Embryonic facial prominence (tissue), 1 donor: ENCODE results near the gene UBE2J2.
A peak's percentile ranks its signal among the peaks of the same experiment; 100 is the strongest.

Experiments
- DNase-seq: peaks from one replicate; pipeline ENCODE4 v3.0.0-alpha.2; 2016; ENCODE audit errors: extremely low spot score

The UBE2J2 gene

GRCh38 chr1:1309251-1310108, 35.8 kb upstream of the UBE2J2 start:
- DNase-seq: no peak

GRCh38 chr1:1308756-1309250, 35.1 kb upstream of the UBE2J2 start:
- no peak for DNase-seq

- DNase-seq: peak; percentile 70
Observed at GRCh38 chr1:1307923-1308755, 34.5 kb upstream of the UBE2J2 start, which contains the start of the genes ACAP3 and PUSL1. Gene ACAP3, minus strand, starts transcription at chr1:1307930. Its CDS starts 115 bp downstream, at chr1:1307815. Gene PUSL1, plus strand, starts transcription at chr1:1308597. Its CDS starts 47 bp downstream, at chr1:1308644.

- DNase-seq: no peak
Observed at GRCh38 chr1:1307261-1307922, 33.7 kb upstream of the UBE2J2 start.

- no peak for DNase-seq
Observed at GRCh38 chr1:1306661-1307260, 33.1 kb upstream of the UBE2J2 start.

GRCh38 chr1:1306070-1306660, 32.5 kb upstream of the UBE2J2 start:
- no peak for DNase-seq

- DNase-seq: no peak
Observed at GRCh38 chr1:1305300-1306069, 31.8 kb upstream of the UBE2J2 start.

- DNase-seq: peak; percentile 29
Observed at GRCh38 chr1:1304331-1305299, 31.0 kb upstream of the UBE2J2 start.

- DNase-seq: no peak
Observed at GRCh38 chr1:1303736-1304135, 30.1 kb upstream of the UBE2J2 start.

GRCh38 chr1:1302951-1303509, 29.4 kb upstream of the UBE2J2 start:
- DNase-seq: no peak

GRCh38 chr1:1302006-1302430, 28.4 kb upstream of the UBE2J2 start:
- no peak for DNase-seq

- DNase-seq: no peak
Observed at GRCh38 chr1:1300352-1300739, 26.7 kb upstream of the UBE2J2 start.

GRCh38 chr1:1299686-1300351, 26.2 kb upstream of the UBE2J2 start:
- DNase-seq: no peak

- DNase-seq: no peak
Observed at GRCh38 chr1:1298861-1299685, 25.4 kb upstream of the UBE2J2 start.

GRCh38 chr1:1297802-1298424, 24.3 kb upstream of the UBE2J2 start:
- DNase-seq: no peak
